ENCODE data around the gene ABCB9.

ABCB9 gene

DNA sequence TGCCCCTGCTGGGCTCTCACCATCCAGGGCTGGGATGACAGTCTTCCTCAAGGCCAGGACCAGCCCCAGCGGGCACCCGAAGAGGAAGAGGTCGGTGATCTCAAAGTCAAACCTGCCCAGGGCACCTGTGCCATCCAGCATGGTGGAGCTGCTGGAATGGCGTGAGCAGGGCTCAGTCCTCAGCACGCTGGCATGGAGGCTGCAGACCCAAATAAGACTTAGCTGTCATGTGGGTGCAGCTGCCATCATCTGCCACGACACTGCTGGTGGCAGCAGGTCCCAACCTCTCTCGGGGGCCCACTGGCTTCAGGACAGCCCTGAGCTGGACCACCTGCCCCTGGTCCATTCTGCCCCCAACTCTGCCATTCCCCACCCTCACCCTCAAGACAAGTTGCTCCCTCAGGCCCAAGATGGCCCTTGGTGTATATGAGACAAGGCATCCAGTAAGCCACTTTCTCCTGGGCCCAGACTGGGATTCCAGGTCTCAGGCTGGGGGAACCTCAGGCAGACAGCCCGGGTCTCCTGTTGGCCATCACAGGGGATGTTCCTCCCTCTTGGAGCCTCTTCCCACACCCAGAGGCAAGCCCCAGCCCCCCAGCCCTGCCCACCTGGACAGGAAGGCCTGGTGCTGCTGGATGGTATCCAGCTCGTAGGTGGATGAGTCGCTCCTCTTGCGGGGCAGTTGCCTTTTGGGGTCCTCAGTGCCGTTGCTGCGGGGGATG, 28.7 kb upstream of the ABCB9 start:
- no peak for DNase-seq (ENCODE audit: low spot score)

DNA sequence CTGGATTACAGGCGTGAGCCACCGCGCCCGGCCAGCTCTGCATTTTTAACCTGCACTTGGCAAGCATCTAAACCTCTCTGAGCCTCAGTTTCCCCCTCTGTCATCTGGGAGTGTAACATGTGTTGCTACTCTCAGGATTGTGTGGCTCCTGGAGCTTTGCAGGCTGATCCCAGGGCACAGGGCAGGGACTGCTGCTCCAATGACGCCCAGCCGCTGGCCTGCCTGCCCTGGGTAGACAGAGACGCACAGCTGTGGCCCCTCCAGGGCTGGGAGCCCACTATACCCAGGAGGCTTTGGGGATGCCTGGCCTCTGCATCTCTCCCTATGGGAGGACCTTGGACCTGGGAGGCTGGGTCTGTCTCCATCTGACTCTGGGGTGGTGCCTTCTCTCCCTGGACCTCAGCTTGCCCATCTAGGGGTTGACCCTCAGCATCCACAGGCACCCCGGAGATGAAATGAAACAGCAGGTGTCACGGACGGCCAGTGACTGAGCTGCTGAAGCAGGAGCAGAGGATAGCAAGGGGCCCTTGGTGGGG, 27.9 kb upstream of the ABCB9 start:
- DNase-seq (ENCODE audit: low spot score): no peak

DNA sequence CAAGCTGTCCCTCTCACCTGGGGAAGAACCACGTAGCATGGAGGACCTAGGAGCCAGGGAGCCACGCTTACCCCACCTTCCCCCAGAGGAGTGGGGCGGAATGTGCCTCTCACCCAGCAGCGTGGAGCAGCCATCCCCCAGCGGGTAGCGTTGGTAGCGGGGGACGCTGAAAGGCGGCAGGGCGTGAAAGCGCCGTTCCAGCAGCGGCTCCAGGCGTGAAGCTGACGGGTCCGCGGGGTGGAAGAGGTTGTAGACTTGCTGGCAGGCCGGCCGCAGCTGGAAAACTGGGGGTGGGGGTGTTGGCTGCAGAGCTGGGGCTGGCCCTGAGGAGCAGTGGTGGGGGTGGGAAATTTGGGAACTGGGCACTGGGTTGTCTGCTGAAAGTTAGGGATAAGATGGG, 26.1 kb upstream of the ABCB9 start:
- no peak for DNase-seq (ENCODE audit: low spot score)

DNA sequence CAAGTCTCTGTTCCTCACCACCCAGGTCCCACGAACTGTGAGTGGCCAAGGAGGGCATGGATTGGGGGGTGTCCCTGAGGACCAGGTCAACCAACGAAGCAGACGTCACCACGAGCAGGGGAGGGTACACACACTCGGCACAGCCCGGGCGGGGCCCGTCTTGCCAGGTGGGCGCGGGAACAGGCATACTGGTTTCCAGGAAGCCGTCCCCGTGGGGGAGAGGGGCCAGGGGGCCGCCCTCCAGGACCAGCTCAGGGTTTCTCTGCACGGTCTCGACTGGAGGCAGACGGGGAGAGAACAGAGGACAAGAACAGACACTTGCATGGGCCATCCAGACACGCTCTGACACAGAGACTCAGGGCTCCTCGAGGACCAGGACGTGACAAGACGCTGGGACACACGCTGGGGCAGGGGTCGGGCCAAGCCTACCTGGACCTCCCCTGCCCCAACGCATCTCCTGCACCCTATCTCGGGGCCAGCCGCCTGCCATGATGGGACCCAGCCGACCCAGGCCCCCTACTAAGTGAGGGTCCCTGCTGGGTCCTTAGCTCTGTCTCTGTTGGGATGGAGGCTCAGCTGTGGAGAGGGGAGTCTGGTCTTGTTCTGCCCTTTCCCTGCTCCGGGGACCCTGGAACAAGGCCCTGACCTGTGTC, 25.5 kb upstream of the ABCB9 start:
- DNase-seq (ENCODE audit: low spot score): no peak

DNA sequence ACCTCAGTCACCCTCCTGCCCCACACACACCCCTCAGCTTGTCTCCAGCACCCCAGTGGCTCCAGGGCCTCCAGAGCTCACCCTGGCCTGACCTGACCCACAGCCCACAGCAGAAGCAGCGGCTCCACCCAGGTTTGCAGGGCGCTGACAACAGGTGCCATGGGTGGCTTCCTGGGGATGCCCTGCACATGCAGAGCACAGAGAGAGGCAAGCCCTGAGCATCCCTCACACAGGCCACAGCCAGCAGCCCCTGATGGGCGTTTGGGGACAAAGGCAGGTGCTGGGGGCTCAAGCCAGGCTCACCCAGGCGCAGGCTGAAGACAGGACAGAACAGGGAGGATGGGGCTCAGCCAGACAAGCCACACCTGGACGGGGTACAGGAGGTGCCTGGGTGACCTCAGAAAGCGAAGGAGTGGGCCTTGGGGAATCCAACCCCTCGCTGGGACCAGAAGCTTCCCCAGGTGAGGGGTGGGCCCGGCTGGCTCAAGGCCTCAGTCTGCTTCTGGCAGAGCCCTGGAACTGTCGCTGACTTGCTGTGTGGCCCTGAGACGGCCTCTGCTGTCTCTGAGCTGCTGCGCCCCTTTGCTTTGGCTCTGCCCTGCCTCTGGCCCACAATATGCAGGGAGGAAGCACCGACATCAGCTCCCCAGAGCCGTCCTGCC, 24.8 kb upstream of the ABCB9 start:
- no peak for DNase-seq (ENCODE audit: low spot score)

DNA sequence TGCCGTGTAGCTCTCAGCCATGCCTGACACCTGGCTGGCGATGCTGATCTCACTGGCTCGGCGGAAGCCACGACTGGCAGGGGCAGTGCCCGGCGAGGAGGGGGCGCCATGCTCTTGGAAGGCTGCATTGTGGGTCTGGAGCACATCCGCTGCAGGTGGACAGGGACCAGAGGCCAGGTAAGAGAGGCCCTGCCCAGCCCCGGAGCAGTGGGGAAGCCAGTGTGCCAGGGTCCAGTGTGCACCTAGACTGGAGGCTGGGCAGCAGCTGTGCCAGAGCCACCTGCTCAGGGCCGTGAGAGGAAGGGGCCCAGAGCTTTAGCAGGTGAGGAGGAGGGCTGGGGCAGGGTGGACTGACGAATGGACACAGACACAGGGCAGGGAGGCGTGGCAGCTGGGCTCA, 24.3 kb upstream of the ABCB9 start:
- no peak for DNase-seq (ENCODE audit: low spot score)

DNA sequence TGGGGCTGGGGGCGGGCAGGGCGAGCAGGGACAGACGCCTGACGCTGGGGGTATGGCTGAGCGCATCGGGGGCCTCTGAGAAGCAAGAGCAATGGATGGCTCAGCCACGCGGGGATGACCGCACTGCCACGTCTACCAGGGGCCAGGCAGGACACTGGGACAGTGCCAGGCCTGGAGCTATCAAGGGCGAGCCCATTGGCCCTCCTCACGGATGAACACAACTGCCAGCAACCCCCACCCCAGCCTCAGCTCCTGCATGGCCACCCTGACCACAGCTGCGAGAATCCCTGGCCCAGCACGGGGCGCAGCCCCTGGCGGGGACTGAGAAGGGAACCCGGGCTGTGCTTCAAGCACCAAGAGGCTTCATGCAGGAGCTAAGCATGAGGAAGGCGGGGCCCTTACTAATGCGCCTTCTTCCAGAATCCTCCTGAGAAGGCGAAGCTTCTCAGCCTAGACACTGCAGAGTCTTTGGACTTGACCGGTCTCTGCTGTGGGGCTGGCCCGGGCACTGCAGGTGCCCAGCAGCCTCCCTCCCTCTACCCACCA, 23.7 kb upstream of the ABCB9 start:
- DNase-seq (ENCODE audit: low spot score): no peak

DNA sequence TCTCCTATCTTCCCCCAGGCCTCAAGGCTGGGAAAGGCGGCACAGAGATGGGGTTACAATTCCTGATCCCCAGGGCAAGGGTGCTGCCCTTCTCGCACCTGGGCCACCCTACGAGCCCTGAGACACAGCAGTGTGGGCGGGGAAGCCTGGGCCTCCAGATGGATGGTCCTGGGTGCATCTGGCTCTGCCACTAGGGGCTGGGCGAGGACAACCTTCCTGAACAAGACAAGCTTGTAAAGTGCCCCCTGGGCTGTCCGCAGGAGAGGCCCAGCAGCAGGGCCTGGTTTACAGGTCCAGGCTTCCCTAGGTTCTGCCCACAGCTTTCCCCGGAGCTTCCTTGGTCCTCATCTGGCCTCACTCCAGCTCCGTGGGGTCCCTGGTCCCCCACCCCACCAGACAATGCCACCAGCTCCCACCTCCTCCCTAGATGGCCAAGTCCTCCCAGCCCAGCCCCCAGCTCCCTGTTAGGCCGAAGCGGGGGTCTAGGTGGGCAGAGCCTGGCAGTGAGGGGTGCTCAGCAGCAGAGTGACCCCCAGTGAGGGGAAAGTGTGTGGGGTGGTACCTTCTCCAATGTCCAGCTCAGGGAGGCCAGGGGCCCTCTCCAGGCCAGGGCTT, 23.1 kb upstream of the ABCB9 start:
- no peak for DNase-seq (ENCODE audit: low spot score)

DNA sequence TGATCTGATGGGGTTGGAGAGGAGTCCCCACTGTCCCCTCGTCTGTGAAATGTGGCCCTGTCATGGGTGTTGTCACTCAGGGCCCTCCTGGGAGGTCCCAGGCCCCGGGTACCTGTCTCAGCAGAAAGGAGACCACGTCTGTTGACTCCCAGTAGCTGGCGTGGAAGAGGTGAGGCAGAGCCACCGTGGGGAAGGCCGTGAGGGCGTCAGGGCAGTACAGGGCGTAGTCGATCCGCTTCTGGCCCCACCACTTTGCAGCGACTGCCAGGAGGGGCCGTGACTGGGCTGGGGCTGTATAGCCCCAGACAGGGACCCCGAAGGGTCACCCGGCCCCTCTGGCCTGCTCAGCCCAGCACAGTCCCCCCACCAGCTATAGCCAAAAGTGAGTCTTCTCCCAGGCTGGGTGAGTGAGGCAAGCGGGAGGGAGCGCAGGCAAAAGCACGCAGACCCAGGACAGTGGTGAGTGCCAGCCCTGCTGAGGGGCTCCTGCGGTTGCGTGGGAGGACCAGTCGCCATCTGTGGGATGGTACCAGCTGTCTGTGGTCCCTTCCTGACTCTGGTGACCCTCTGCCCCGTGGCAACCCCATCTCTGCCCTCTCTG, 22.4 kb upstream of the ABCB9 start:
- no peak for DNase-seq (ENCODE audit: low spot score)

DNA sequence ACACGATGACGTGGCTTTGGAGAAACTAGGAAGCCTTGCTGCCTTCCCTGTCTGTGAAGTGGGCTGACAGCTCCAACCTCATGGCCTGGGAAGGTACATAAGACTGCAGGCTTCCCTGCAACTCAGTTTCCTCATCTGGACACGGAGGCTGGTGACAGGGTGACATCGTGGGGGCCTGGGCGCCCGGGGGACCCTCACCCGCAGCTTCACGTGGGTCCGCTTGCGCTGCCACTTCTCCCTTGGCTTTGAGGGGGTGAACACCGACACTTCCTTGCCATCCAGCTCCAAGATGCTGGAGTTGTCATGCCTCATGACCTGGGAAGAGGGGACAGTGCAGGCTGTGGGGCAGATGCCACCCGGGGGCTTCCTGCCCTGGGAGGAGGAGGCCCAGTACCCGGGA, 21.8 kb upstream of the ABCB9 start:
- DNase-seq (ENCODE audit: low spot score): no peak

DNA sequence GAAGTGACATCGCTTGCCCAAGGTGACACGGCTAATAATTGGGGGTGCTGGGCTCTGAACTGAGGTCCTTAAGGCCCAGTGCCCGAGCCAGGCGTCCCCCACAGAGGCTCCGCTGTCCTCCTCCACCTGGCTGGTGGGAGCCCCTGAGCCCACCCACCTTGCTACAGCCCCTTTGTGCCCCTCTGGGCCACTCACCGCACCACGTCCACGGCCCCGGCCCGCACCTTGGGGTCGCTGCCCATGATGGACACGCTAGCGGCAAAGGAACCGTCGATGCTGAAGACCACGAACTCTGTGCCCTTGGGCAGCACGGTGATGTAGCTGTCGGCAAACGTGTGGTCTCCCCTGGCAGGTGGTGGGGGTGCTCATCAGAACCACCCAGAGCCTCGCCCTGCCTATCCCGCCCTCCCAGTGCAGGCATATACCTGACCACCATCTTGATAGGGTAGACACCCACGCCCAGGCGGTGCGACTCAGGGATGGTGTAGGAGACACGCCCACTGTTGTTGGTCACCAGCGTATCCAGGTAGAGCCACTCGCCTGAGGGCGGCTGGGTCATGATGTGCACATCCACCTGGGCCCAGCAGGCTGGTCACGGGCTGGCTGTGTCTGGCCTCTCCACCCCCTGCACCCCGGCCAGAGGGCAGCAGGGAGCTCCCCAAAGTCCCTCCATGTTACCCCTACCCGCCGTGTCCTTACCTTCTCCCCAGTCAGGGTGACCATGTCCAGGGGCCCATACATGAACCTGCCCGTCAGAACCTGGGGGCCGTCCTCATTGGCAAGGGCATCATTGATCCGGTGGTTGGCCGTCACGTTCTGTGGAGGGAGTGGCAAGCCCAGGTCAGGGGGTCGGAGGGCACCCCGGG, 21.1 kb upstream of the ABCB9 start:
- no peak for DNase-seq (ENCODE audit: low spot score)

DNA sequence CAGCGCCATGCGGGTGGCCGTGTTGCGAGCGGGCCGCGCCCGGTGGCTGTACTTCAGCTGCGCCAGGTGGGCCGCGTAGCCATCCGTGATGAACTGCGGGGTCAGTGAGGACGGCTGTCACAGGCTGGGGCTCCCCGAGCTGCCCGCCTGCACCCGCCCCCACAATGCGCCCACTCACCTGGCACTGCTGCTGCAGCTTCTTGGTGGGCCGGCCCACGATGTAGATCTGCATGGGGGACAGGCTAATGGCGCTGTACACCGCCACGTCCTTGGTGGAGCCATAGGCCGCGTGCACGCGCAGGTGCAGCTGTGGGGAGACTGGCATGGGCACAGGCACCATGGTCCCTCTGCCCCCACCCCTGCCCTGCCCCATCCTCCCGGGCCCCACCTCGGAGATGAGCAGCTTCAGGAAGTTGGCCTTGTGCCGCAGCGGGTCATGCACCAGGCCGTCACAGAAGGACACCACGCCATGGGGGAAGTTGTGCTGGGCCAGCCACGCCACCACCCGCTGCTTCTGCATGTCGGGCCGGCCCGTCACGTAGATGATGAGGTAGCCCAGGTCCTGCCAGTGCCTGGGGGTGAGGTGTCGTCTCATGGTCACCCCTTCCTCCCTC, 20.1 kb upstream of the ABCB9 start:
- DNase-seq (ENCODE audit: low spot score): no peak

DNA sequence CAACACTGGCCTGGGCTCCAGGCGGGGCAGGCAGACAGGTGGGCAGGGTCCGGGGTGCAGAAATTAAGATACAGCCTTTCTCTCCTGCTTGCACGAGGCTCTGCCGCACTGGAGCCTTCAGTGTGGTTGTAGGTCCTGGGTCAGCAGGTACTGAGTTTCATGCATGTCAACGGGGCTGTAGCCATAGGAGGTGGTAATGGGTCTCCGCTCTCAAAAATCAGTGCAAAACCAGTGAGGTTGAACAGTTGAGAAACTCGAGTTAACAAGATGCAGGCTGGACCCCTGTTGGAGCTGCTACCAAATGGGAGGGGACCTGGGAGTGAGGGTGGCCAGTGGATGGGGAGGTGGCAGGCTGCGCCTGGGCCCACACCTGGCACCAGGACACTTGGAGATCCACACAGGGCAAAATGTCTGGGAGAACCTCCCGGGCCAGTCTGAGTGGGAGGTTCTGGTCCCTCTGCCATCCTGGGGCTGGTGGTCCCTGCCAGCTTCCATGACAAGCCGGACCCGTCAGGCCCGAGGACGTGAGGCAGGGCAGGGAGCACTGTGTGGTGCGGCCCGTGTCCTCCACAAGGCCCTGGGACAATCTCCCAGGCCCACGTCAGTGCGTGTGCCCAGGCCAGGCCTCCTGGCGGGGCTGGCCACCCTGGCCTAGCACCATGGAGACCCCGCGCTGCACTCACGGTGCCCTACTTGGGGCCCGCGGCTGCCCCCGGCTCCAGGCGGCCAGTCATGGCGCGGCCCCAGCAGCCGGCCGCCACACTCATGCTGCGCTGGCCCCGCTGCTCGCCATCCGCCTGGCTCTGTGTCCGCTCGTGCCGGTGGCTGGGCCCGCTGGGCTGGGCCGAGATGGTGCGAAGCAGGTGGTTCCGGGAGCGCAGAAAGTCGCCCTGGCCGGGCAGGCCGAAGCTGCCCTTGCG, 19.3 kb upstream of the ABCB9 start:
- no peak for DNase-seq (ENCODE audit: low spot score)

DNA sequence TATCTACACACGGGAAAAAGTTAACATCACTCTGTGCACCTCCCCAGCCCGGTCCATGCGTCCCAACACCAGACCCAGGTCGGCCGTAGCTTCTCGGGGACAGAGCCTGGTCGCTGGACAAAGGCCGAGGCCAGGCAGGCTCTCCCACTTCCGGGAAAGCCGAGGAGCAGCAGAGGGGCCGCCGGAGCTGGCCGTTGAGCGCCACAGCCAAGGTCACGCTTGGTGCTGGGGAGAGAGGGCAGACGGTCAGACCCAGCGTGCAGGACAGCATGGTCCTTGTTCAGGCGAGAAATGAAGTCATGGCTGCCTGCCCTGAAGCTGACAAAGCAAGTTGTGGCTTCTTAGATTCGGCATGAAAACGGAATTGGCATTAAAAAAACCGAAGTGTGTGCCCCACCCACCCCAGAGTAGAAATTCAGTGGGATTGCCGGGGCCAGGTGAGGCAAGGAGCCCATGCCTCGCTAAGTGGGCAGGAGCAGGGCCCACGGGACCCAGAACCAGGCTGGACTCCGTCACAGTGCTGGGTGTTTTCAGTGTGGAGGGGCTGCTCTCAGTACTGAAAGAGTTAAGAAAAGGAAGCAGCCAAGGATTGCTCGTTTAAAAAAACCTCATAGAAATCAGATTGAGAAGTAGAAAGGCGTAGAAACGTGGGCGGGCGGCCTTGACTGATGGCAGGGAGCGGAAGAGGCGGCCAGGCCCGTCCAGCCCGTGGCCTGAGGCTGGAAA, 18.5 kb upstream of the ABCB9 start:
- DNase-seq (ENCODE audit: low spot score): no peak

DNA sequence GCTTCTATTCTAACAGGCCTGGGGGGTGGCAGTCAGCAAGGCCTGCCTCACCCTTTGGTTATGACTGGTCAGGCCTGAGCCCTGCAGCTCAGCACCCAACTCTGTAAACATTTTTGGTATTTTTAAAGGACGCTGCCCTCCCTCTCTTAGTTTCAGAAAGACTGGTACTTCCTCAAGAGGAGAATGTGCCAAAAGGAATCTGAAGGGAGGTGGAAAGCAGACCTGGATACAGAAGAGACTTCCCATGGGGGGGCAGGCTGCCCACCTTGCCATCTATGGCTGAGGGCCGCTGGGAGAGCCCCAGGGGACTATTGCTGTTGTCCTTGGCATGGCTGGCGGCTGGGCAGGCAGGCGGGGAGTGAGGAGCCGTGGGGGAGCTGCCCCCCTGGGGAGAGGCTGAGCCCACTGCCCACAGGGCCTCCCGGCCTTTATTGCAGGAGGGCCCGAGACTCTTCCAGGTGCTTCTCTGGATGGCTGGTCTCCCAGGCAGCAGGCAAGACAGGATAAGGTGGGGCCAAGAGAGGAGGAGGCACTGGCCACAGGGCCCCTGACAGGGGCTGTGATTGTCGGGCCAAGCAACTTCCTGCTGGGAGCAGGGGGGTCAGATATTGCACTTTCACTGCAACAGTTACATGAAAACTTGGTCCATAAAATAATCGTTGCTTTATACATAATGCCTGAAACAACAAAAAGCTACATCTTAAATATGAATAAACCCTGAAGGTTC, 17.7 kb upstream of the ABCB9 start:
- DNase-seq (ENCODE audit: low spot score): no peak

DNA sequence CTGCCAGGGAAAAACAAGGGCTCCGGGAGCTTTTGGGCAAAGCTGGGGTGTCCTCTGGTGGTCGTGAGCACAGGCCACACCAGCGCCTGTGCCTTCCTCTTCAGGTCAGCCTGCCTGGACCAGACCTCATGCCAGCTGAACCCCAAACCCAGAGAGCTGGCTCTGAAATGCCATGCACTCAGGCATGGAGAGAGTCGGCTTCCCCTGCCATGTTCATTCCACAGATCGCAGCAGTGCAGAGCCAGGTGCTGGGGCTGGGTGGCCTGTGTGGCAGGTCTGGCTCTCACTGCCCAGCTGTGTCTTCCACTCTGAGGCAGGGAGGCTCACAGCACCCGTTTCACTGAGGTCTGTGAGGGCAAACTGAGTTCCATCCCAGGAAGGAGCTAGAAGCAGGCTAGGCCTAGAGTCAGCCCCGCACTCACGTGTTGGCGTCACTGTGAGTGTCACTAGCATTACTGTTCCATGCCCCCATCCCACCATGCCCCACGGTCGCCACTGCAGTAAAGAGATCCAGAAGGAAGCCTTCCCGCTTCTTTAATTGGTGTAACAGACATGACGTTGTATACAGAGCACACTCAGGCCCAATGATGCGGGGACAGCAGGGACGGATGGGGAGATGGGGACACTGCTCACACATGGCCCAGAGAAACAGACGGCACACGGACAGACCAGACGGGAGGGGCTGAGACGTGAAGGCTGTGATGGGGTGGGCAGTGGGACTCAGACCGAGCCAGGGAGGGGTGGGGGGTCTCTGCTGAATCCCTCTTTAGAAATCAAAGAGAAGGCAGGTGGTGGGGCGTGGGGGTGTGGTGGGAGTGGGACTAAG, 16.9 kb upstream of the ABCB9 start:
- no peak for DNase-seq (ENCODE audit: low spot score)

DNA sequence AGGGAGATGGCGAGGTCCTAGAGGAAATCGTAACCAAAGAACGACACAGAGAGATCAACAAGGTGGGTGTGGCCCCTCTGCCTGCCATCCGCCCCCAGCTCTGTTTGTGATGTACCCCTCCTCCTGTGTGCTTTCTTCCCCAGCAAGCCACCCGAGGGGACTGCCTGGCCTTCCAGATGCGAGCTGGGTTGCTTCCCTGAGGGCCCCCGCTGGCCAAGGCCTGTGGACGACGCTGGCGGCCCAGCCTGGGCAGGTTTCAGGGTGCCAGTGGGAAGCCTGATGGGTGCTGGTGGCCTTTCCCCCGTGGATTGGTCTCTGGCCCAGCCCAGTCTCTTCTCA, 16.2 kb upstream of the ABCB9 start:
- DNase-seq (ENCODE audit: low spot score): no peak
